Fibroblast of villous mesenchyme (primary cell): ENCODE measurements around the gene XIRP1. TPM values are rescaled to one million over a fixed set of nuclear protein-coding genes. Genes with fewer than 3 reads are reported as not detected.

Experiments used
- DNase-seq: peaks from one replicate; pipeline ENCODE4 v3.0.0-alpha.2; 2010; ENCODE audit warnings: low read depth
- H3K4me3 ChIP-seq: 2 replicates; pipeline ENCODE4 v1.5.1; 2011; ENCODE audit warnings: low read depth, mild to moderate bottlenecking, low read length
- CTCF ChIP-seq: IDR thresholded peaks from 2 replicates; pipeline ENCODE4 v1.5.1; 2012; ENCODE audit warnings: low read depth, mild to moderate bottlenecking, low read length; ENCODE audit not compliant: insufficient read depth
- total RNA-seq: library from RNA; depleted of rRNA; stranded (reverse); fragments of >200 nt; gene quantifications from 2 replicates; pipeline ENCODE4 v1.2.3, GENCODE V29; 2012

XIRP1 gene
- total RNA-seq, 1 donor, result not detected

- DNase-seq, result no peak
- peak overlapping the region; percentile 44 for H3K4me3 ChIP-seq
- no peak for TF ChIP-seq CTCF
These were observed 37.9 kb downstream of the XIRP1 start for GRCh38 chr3:39154280-39155021.

- no peak for TF ChIP-seq CTCF
- H3K4me3 ChIP-seq, result peak overlapping the region; percentile 44
- no peak for DNase-seq
These were observed 38.5 kb downstream of the XIRP1 start for GRCh38 chr3:39153977-39154279.

- TF ChIP-seq CTCF, result no peak
- H3K4me3 ChIP-seq, result peak overlapping the region; percentile 91
- peak; percentile 98 for DNase-seq
These were observed 41.4 kb downstream of the XIRP1 start for GRCh38 chr3:39150803-39151631.

GRCh38 chr3:39150148-39150802, 42.1 kb downstream of the XIRP1 start:
- peak overlapping the region; percentile 91 for H3K4me3 ChIP-seq
- TF ChIP-seq CTCF, result peak; percentile 20
- no peak for DNase-seq

GRCh38 chr3:39149498-39150147, 42.8 kb downstream of the XIRP1 start:
- TF ChIP-seq CTCF, result no peak
- no peak overlapping the region for H3K4me3 ChIP-seq
- DNase-seq, result no peak

- DNase-seq, result no peak
- TF ChIP-seq CTCF, result no peak
- no peak overlapping the region for H3K4me3 ChIP-seq
These were observed 43.3 kb downstream of the XIRP1 start for GRCh38 chr3:39149059-39149455.
